HEK293 (cell line): ENCODE results near the gene KCNQ1.

Experiments used
- EGR2 ChIP-seq: fragments of 450-650 bp; formaldehyde crosslinking; IDR thresholded peaks from 2 replicates; pipeline ENCODE4 v1.5.1; 2016; ENCODE audit warnings: low read depth, missing biosample characterization, missing genetic modification characterization
- MYNN ChIP-seq: fragments of 450-650 bp; formaldehyde crosslinking; IDR thresholded peaks from 2 replicates; pipeline ENCODE4 v1.5.1; 2016; ENCODE audit warnings: missing biosample characterization, missing genetic modification characterization, borderline replicate concordance
- RBAK ChIP-seq: fragments of 450-650 bp; formaldehyde crosslinking; IDR thresholded peaks from 2 replicates; pipeline ENCODE4 v1.5.1; 2016; ENCODE audit warnings: missing biosample characterization, missing genetic modification characterization
- TCF7L2 ChIP-seq: IDR thresholded peaks from 2 replicates; pipeline ENCODE4 v1.6.1; 2011; ENCODE audit warnings: low read depth, mild to moderate bottlenecking, inconsistent platforms, low read length, moderate library complexity, borderline replicate concordance
- YY1 ChIP-seq: fragments of 450-650 bp; formaldehyde crosslinking; IDR thresholded peaks from 2 replicates; pipeline ENCODE4 v1.5.1; 2018; ENCODE audit warnings: missing biosample characterization, missing genetic modification characterization
- ZNF391 ChIP-seq: fragments of 450-650 bp; formaldehyde crosslinking; IDR thresholded peaks from 2 replicates; pipeline ENCODE4 v1.5.1; 2016; ENCODE audit warnings: low read depth, missing biosample characterization, missing genetic modification characterization, borderline replicate concordance
- ZNF629 ChIP-seq: fragments of 450-650 bp; formaldehyde crosslinking; IDR thresholded peaks from 2 replicates; pipeline ENCODE4 v1.5.1; 2017; ENCODE audit warnings: missing biosample characterization, missing genetic modification characterization
- TF ChIP-seq, protein P1 (sequence below): fragments of 450-650 bp; formaldehyde crosslinking; IDR thresholded peaks from 2 replicates; pipeline ENCODE4 v1.5.1; 2016; ENCODE audit warnings: missing biosample characterization, missing genetic modification characterization
- TF ChIP-seq, protein P2 (sequence below): fragments of 450-650 bp; formaldehyde crosslinking; optimal IDR thresholded peaks from 2 replicates; pipeline ENCODE3; 2016; ENCODE audit warnings: missing biosample characterization, mild to moderate bottlenecking, missing genetic modification characterization

DNA sequence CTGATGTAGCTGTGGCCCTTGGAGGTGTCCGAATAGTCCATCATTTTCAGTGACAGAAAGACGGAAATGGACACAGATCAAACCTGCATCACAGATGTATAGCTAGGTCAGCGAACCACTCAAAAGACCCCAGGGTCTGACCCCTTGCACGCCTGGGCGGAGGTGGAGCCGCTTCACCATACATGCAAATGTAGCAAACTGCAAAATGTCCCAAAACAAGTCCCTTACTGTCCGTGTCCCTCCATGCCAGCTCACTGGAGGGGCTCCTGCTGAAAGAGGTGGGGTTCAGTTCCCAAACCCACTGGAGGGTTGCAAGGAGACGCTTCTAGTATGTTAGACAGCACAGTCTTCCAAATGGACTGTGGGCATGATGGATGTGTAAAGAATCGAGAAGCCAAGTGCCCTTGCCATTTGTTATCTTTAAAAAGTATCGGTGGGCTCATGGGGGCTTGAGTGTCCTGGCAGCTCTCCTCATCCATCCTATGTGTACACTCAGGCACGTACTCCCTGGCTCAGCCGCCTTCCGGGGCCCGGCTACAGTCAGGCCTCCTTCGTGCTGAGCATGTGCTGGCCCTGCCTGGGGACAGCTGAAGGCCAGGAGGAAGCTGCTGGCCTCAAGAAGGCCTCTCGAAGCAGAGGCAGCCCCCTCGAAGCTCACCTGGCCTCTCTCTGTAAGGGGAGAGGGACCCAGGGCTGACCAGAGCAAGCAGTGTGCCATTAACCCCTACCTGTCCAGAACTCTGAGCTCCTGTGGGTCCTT lies 275.2 kb downstream of the KCNQ1 start:
- TF ChIP-seq ZNF629 = no peak
- no peak for TF ChIP-seq EGR2 (tag by site-specific recombination)
- TF ChIP-seq TCF7L2 = no peak
- TF ChIP-seq, protein P1, sequence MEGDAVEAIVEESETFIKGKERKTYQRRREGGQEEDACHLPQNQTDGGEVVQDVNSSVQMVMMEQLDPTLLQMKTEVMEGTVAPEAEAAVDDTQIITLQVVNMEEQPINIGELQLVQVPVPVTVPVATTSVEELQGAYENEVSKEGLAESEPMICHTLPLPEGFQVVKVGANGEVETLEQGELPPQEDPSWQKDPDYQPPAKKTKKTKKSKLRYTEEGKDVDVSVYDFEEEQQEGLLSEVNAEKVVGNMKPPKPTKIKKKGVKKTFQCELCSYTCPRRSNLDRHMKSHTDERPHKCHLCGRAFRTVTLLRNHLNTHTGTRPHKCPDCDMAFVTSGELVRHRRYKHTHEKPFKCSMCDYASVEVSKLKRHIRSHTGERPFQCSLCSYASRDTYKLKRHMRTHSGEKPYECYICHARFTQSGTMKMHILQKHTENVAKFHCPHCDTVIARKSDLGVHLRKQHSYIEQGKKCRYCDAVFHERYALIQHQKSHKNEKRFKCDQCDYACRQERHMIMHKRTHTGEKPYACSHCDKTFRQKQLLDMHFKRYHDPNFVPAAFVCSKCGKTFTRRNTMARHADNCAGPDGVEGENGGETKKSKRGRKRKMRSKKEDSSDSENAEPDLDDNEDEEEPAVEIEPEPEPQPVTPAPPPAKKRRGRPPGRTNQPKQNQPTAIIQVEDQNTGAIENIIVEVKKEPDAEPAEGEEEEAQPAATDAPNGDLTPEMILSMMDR = no peak
- no peak for TF ChIP-seq RBAK (tag by site-specific recombination)
- no peak for TF ChIP-seq MYNN (tag by site-specific recombination)
- TF ChIP-seq ZNF391 (tag by site-specific recombination) = no peak
- no peak for TF ChIP-seq YY1 (tag by site-specific recombination)
- TF ChIP-seq, protein P2, sequence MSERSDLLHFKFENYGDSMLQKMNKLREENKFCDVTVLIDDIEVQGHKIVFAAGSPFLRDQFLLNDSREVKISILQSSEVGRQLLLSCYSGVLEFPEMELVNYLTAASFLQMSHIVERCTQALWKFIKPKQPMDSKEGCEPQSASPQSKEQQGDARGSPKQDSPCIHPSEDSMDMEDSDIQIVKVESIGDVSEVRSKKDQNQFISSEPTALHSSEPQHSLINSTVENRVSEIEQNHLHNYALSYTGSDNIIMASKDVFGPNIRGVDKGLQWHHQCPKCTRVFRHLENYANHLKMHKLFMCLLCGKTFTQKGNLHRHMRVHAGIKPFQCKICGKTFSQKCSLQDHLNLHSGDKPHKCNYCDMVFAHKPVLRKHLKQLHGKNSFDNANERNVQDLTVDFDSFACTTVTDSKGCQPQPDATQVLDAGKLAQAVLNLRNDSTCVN (tag by site-specific recombination) = no peak
